Activated CD4-positive, alpha-beta T cell treated with anti-CD3 and anti-CD28 coated beads, Interleukin-10, Interleukin-2, amounts not matched to agents 100 ng/mL and 50 ng/mL, durations not matched to agents 16 hours and 8 hours (primary cell): ENCODE measurements around the gene GPR39.
A peak's percentile ranks its signal among the peaks of the same experiment; 100 is the strongest.
"Not testable (repeated sequence)": the region's sequence is repeated elsewhere in the genome, so short reads cannot be mapped to it uniquely, and the experiment has no call there.

ENCODE experiments used
- DNase-seq: peaks from one replicate; pipeline ENCODE4 v3.0.0-alpha.2; 2020

GPR39 gene

DNA sequence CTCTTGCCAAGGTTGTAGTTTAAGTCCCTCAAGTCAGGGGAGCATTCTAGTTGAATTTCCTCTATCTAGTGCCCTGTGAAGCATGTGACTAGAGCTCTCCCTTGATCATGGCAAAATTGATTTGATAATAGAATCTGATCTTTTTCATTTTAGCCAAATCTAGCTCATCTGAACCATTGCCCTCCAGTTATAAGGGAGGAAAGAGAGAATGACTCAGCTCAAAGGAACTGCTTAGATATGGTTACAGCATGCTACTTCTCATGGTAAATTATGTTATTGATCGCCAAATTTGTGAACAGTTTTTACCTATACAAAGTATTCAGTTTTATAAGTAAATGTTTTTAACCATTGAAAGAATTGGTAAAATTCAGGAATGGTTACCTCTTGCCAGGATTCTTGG is 100.8 kb downstream of the GPR39 start:
- DNase-seq = no peak

DNA sequence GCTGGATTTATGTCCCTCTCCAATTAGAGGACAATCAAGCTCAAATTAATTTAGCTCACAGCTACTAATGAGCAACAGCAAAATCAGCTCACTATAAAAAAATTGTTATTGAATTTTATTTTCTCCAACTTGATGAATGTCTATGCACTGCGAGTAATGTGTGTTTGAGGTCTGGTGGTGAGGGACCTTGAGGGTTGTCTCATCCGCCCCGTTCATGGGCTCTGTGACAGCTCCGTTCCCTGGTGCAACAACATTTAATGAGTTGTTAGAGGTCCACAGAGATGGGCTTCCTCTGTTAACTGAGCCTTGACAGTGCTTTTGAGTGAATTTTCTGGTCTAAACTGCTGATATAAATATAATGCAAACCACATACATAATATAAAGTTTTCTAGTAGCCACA is 101.7 kb downstream of the GPR39 start:
- DNase-seq = no peak

DNA sequence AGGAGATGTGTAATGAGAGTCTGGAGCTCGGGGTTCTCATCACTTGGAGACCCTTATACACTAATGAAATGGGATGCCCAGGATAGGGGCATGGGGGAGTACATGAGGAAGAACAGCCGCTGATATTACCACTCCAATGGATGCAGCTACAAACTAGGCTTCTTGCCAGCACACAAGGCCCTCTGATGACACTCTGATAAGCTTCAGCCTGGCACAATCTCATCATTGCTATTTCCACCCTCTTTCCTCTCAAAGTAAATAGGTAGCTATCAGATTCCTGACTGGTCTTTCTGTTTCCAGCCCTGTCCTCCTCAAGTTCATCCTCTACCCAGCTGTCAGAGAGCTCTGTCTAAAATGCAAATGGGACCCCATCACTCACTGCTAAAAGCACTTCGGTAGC is 103.0 kb downstream of the GPR39 start:
- DNase-seq = no peak

DNA sequence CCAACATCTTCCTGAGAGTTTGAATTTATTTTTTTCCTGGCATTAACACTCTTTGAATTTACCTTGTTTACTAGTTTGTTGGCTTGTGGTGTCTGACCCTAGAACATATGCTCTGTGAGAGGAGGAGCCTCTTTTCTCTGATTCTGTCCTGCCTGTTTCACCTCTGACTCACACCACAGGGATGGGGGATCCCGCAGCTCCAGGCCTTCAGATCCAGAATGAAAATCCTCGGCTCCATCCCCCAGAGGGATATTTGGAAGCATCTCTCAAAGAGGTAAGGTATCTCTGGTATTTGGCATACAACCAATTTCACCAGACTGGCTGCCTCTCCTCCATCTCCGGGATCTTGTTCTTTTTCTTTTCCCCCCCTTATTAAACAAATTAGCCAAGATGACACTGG is 104.7 kb downstream of the GPR39 start:
- DNase-seq = no peak

DNA sequence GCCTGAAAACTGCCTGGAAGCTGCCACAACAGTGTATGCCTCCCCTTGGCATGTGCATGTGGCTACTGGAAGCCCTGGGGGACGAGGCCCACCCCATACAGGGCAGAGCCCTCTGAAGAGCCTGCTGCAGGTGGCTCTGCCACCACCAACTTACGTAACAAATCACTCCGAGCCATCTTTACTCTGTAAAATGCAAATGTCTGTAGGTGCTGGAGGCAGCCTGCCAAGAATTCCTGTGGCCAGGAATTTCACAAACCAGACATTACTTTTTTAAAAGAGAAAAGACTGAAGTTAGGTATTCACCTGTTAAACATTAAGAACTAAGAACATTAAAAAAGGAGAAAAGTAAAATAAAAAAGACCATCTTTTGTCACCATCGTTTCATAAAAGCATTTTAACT is 106.3 kb downstream of the GPR39 start:
- no peak for DNase-seq

DNA sequence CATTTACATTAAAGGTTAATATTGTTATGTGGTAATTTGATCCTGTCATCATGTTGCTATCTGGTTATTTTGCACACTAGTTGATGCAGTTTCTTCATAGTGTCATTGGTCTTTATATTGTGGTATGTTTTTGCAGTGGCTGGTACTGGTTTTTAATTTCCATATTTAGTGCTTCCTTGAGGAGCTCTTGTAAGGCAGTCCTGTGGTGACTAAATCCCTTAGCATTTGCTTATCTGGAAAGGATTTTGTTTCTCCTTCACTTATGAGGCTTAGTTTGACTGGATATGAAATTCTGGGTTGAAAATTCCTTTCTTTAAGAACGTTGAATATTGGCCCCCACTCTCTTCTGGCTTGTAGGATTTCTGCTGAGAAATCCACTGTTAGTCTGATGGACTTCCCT is 120.5 kb downstream of the GPR39 start:
- DNase-seq = not testable (repeated sequence)

DNA sequence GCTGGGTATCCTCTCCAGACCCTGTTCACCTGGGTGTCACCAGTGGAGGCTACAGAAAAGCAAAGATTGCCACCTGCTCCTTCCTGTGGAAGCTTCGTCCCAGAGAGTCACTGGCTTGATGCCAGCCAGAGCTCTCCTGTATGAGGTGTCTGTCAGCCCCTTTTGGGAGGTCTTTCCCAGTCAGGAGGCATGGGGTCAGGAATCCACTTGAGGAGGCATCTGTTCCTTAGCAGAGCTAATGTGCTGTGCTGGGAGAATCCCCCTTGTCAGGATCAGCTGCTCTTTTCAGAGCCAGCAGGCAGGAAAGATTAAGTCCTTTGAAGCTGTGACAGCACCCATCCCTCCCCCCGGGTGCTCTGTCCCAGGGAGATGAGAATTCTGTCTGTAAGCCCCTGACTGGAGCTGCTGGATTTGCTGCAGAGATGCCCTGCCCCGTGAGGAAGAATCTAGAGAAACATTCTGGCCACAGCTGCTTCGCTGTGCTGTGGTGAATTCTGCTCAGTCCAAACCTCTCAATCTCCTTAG is 121.8 kb downstream of the GPR39 start:
- no peak for DNase-seq

DNA sequence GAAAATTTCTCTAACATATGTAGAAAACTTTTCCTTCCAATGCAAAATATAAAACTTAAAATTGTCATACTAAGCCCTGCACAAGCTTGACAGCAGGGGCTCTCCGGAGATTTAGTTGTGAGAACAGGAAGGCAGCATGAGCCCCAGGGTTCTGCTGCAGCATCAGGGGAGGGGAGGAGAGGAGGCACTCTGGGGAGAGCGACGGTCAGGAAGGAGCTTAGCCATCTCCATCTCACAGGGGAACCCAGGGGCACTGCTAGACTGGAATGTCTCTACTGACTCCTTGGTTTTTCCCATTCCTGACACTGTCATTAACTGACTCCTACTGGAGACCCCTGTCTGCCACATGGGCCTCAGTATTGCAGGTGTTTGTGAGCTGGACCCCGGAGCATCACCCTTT is 123.6 kb downstream of the GPR39 start:
- no peak for DNase-seq

DNA sequence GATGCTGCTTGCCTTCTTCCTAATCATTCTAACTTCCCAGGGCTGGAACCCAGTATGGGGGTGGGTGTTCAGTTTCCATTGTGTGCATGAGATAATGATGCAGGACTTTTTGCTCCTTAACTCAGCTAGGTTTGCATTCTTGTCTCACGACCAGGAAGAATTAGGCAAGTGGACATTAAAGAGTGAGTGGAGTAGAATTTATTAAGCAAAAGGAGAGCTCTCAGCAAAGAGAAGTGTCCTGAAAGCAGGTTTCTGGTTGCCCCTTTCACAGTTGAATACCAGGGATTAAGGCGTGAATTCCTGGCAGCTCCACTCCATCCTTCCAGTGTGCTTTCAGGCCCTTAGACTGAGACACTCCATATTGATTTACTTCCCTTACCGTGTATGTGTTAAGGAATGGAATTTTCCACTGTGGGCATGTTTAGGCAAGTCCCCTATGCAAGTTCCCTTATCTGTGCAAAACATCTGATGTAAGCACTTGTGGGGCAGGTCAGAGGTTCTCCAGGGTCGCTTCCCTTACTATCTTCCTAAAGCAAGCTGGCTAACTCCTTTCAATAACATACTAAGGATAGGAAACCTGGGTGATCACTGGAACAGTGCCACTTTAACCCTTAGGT is 126.5 kb downstream of the GPR39 start:
- no peak for DNase-seq

DNA sequence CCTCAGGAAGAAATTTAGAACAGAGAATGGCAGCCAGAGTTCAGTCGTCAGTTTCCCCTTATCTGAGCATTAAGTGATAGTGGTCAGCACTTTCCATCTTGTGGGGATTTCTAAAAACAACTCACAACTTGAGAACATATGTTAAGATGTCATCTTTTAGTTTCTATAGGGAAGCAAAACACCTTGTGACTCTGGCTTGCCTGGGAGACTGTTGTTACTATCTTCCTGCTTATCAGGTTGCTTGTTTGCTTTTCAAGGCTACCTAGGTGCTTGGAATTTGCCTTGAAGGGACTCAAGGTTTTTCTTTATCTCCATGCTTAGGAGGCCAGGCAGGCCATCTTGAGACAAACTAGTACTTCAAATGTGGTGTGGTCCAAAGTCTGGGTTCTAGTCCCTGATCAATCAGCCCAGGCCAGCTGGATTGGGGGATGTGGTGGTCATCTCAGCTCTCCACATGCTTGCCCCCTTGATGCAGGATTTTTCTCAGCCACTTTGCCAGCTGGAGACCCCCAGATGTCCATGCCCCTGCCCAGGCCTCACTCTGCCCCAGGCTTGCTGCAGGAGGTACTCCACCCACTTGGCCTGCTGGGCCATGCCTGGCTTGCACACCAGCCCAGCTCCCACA is 127.5 kb downstream of the GPR39 start:
- no peak for DNase-seq

DNA sequence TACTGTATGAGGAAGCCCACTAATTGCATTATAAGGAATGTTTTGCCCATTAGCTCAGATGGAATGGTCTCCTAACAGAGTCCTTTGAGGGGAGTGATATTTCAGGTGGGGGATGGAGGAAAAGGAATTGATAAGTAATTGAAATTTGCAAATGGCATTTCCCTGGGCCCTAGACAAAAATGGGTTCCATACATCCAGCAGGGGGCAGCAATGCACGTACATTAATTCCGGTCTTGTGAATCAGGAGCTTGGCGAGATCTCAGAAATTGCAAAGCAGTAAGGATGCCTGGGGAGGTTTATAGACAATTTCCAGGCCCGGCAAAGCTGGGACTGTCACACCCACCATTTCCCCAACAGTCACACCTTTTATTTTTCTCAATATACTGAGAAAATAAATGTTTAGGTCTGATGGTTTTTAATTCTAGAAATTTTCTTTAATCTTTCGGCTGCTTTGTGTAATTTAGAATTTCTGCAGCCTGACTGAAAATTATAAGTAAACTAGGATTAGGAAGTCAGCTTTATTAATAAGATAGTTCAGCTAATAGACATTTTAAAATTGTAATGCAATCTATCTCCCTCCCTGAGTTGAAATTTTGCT is 130.6 kb downstream of the GPR39 start:
- DNase-seq = peak; percentile 57

DNA sequence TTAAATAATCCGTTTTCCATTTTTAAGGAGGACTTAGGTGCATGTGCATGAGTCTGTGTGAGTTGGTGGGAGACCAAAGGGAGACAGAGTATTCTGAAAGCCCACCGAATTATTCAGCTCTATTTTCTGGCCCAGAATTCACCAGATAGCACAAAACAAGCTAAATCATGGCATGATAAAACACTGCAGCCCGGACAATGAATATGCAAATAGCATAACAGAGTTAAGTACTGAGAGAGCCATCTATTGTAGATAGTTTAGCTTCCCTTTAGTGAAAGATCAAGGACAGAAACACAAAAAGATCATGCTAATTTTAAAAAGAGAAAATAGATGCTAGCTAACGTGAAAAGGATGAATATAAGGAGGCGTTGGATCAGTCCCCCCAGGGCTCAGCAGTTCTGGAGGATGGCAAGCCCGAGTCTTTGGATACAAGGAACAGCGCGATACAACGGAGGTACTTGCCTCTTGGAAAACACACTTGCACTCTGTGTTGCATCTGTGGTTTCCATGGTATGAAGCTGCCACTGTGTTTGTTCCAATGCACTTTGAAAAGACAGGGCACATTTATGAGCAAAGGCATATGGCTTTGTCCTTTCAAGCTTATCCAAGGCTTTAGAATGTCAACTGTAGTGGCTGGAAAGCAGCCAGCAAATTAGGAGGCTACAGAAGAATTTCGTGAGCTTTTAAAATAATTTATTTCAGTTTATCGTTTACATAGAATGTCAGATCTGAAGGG is 133.5 kb downstream of the GPR39 start:
- DNase-seq = no peak

DNA sequence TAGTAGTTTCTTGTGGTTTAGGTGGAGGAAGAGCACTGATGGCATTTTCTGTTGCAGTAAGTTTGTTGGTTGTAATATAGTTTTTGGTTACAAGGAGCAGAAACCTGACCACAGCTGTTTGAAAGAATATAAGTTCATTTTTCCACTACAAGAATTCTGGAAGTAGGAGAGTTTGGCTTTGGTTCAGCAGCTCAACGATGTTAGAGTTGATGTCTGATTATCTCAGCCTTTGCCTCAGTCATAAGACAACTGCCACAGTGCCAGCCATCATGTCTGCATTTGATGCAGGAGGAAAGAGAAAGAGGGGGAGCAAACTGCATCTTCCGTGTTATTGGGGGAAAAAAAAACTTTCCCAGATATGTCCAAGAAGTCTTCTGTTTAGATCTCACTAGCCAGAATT is 134.3 kb downstream of the GPR39 start:
- no peak for DNase-seq

DNA sequence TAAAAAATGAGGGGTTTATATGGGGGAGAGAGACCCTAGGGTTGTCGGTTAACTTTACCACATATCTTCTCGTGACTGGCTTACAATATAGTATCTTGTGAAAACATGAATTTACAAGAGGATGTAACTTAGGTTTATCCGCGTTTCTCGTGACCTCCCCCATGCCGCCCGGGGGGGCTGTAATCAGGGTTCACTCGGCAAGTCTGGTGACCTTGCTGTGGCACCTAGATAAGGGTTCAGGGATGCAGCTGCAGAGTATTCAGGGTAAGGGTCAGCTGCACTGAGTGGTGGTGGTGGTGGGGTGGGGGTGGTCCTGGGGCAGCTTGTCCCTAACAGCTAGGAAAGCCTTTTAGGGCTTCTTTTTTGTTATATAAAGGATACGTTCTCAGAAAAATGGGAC is 141.1 kb downstream of the GPR39 start:
- DNase-seq = no peak

DNA sequence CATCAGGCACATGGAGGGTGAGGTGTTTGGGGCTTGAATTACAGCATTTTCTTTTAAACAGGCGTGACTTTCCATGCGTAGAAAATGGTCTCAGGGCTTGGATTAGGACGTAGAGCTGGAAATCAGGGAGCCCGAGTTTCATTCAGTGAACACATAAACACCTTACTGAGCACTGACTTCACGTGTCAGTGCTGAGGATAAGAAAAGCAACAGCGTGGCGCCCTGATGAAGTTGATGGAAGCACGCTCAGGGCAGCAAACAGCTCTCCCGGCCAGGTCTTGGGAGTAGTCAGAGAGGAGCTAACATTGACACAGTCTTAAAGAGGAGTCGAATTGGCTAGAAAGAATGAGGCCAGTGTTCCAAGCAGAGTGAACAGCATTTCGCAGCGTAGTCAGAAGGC is 142.7 kb downstream of the GPR39 start:
- DNase-seq = no peak

DNA sequence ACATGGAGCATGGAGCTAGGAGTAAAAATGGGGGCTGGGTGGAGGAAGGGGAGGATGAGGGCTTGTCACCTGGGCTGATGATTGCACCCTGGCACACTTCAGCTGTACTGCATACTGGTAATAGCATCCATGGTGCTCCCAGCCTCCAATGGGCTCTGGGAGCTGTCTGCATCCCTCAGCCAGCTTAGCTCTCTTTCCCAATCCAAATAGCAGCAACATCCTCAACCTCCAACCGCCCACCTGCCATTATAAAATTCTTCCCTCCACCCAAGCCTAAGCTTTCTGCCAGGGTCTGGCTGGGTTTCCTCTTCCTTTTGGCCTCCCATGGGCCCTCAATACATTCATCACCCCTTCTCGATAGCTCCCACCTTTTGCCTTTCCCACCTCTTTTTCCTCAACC is 143.3 kb downstream of the GPR39 start:
- DNase-seq = no peak

DNA sequence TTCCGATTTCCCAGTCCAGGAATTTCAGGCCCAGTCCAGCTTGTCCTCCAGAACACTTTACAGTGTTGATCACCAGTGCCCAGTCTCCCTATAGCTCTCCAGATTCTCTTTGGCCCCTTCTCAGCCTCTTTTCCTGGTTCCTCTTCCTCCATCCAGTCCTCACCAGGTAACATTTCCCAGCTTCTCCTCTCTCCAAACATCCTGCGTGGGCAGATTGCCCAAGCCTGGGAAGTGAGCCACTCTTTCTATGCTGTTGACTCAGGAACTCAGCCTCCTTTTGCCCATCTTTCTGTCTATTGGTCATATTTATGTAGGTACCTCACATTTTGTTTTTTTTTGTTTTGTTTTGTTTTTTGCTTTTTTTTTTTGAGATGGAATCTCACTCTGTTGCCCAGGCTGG is 144.0 kb downstream of the GPR39 start:
- no peak for DNase-seq

DNA sequence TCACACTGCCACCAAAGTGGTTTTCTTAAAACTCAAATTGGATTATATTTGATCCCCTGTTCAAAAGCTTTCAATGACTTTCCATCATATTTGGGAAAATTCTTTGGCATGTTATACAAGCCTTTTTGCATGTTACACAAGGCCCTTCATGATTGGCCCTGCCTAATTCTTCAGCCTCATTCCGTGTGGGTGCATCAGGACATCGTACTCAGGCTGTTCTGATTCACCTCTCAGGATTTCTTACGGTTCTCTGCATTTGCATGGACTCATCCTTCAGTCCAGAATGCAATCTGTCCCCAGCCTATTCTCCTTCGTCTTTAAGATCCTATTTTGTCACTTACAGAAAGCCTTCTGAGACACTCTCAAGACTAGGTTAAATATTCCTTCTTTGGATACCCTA is 145.6 kb downstream of the GPR39 start:
- DNase-seq = no peak

DNA sequence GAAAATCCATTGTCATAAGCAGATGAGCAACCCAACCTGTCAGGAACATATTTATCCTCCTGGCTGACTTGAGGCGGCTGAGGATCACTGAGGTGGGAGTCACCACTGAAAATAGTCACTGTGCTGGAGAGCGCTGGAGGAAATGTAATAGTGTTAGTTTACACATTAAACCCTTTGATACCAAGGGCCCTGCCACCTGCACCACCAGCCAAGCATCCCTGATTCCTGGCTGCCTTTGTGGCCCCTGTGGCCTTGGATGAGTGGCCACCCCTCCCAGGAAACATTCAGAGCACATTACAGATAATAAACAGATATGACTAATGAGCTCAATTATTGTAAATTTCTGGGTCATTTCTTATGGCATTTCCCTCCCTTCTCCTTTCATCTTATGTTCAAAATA is 147.5 kb downstream of the GPR39 start:
- no peak for DNase-seq

DNA sequence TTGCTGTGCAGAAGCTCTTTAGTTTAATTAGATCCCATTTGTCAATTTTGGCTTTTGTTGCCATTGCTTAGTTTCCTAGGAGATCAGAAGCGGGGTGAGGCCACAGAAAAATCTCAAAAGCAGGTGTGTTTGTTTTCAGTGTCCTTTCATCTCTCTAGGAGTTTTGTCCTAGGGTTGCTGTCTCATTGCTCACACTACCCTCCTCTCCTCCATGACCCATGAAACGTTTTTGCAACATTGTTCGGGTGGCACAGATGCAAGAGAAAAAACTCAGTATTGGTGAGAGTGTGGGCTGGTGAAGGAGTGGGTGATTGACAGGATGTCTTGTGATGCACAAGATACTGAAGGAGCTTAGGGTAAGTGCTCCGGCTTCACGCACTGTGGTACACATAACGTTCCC is 149.8 kb downstream of the GPR39 start:
- no peak for DNase-seq

DNA sequence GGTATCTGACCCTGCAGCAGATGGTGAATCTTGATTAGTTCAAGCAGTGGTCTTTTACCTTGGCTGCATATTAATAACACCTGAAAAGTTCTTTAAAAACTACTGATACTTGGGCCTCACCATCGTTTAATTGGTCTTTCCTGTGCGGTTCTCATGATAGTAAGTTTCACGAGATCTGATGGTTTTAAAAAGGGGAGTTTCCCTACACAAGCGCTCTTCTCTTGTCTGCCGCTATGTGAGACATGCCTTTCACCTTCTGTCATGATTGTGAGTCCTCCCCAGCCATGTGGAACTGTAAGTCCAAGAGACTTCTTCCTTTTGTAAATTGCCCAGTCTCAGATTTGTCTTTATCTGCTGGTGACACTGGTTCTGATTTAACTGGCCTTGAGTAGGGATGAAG is 151.1 kb downstream of the GPR39 start:
- DNase-seq = no peak

DNA sequence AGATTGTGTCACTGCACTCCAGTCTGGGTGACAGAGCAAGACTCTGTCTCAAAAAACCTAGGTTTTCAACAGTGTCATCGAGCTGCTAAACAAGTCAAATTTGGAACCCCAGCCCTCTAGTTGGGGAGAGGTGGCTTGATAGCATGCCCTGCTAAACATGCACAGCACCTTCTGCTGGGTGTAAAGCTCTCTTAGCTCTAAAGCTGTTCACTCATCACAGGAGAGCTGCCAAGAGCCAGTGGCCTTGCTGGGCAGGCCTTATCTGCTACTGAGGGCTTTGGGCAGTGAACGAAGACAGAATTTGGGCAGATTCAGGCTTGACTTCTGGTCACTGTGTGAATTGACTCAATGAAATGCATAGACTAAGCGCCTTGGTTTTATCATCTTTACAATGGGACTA is 152.1 kb downstream of the GPR39 start:
- no peak for DNase-seq

DNA sequence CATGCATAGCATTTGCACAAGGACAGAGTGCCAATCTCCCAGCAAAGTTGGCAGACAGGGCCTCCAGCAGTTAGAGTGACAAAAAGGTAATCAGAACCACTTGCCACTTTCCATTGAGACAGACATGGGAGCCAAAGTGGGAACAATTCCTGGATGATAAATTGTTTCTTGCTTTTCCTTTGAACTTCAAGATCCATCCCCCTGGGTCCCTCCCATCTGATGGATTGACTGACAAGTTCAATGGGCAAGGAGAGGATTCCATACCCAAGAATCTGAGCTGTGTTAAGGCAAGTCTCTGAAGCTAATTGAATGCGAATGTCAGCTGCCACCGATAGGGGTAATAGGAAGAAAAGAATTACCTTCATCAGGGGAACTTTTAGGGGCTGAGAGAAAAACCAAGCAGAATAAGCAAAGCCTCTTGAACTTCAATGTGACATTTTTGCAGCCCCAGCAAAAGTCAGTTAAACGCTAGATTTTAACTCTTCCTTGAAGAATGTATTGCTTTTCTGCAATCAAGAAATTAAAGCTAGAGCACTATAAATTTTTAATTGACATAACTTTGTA is 156.9 kb downstream of the GPR39 start:
- DNase-seq = no peak

DNA sequence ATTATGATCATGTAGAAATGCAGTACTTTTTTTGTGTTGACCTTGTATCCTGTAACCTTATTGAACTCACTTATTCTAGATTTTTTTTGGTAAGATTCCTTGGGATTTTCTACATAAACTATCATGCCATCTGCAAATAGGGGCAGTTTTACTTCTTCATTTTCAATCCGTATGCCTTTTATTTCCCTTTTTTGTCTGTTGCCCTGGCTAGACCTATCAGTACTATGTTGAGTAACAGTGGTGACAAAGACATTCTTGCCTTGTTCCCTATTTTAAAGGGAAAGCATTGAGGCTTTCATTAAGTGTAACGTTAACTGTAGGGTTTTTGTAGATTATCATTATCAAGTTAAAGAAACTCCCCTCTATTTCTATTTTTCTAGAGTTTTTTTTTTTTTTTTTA is 161.1 kb downstream of the GPR39 start:
- no peak for DNase-seq
